Measurements from ENCODE around the gene RAP1A. TPM values are rescaled to one million over a fixed set of nuclear protein-coding genes. Genes with fewer than 3 reads are reported as not detected.

RAP1A gene
- total RNA-seq, 1 experiment from 2014 or later: 25.4 TPM

DNA sequence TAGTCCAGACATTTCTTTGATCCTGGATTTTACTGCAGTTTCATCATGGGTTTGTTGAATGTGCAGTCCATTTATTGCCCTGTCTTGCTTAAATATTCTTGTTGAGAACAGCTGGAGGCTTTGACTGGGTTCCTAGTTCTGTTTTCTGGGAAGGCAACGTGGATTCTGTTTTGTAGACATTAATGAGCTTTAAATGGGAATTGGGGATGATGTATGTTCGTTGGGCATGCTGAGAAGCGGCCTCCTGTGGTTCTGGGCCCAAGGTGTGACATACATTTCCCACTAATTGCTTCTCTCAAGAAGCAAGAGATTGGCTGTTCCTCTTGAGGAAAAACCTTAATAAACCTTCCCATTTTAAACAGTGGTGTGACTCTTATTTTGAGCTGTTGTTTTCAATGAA is 96.7 kb downstream of the RAP1A start:
- no peaks in the 10 kb centered on the region for H3K9me3 Mint-ChIP-seq
- TF ChIP-seq, protein P1, sequence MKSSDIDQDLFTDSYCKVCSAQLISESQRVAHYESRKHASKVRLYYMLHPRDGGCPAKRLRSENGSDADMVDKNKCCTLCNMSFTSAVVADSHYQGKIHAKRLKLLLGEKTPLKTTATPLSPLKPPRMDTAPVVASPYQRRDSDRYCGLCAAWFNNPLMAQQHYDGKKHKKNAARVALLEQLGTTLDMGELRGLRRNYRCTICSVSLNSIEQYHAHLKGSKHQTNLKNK (CRISPR knock-in tag; IDR thresholded peaks at IDR 0.05): no peak
- TF ChIP-seq, protein P2, sequence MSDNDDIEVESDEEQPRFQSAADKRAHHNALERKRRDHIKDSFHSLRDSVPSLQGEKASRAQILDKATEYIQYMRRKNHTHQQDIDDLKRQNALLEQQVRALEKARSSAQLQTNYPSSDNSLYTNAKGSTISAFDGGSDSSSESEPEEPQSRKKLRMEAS (CRISPR knock-in tag; IDR thresholded peaks at IDR 0.05): no peak
- TF ChIP-seq ZNF416 (CRISPR knock-in tag; IDR thresholded peaks at IDR 0.05) (no peak), HMGA2 (CRISPR knock-in tag; IDR thresholded peaks at IDR 0.05) (no peak), ZNF671 (CRISPR knock-in tag; IDR thresholded peaks at IDR 0.05) (no peak), SMAD4 (CRISPR knock-in tag; IDR thresholded peaks at IDR 0.05) (no peak), SOX15 (CRISPR knock-in tag; IDR thresholded peaks at IDR 0.05) (no peak), CREM (CRISPR knock-in tag; IDR thresholded peaks at IDR 0.05) (no peak), OVOL2 (CRISPR knock-in tag; IDR thresholded peaks at IDR 0.05; ENCODE audit: borderline replicate concordance) (no peak), CREB1 (CRISPR knock-in tag; IDR thresholded peaks at IDR 0.05) (no peak), RELA (CRISPR knock-in tag; IDR thresholded peaks at IDR 0.05; ENCODE audit: borderline replicate concordance) (no peak), JUN (CRISPR knock-in tag; IDR thresholded peaks at IDR 0.05) (no peak), ZNF219 (CRISPR knock-in tag; IDR thresholded peaks at IDR 0.05; ENCODE audit: borderline replicate concordance) (no peak)
- TF ChIP-seq, protein P3, sequence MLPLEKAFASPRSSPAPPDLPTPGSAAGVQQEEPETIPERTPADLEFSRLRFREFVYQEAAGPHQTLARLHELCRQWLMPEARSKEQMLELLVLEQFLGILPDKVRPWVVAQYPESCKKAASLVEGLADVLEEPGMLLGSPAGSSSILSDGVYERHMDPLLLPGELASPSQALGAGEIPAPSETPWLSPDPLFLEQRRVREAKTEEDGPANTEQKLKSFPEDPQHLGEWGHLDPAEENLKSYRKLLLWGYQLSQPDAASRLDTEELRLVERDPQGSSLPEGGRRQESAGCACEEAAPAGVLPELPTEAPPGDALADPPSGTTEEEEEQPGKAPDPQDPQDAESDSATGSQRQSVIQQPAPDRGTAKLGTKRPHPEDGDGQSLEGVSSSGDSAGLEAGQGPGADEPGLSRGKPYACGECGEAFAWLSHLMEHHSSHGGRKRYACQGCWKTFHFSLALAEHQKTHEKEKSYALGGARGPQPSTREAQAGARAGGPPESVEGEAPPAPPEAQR (CRISPR knock-in tag; IDR thresholded peaks at IDR 0.05): no peak
- TF ChIP-seq, protein P4, sequence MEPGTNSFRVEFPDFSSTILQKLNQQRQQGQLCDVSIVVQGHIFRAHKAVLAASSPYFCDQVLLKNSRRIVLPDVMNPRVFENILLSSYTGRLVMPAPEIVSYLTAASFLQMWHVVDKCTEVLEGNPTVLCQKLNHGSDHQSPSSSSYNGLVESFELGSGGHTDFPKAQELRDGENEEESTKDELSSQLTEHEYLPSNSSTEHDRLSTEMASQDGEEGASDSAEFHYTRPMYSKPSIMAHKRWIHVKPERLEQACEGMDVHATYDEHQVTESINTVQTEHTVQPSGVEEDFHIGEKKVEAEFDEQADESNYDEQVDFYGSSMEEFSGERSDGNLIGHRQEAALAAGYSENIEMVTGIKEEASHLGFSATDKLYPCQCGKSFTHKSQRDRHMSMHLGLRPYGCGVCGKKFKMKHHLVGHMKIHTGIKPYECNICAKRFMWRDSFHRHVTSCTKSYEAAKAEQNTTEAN (CRISPR knock-in tag; IDR thresholded peaks at IDR 0.05): no peak
- TF ChIP-seq, protein P5, sequence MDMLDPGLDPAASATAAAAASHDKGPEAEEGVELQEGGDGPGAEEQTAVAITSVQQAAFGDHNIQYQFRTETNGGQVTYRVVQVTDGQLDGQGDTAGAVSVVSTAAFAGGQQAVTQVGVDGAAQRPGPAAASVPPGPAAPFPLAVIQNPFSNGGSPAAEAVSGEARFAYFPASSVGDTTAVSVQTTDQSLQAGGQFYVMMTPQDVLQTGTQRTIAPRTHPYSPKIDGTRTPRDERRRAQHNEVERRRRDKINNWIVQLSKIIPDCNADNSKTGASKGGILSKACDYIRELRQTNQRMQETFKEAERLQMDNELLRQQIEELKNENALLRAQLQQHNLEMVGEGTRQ (CRISPR knock-in tag; IDR thresholded peaks at IDR 0.05): no peak
- TF ChIP-seq, protein P6, sequence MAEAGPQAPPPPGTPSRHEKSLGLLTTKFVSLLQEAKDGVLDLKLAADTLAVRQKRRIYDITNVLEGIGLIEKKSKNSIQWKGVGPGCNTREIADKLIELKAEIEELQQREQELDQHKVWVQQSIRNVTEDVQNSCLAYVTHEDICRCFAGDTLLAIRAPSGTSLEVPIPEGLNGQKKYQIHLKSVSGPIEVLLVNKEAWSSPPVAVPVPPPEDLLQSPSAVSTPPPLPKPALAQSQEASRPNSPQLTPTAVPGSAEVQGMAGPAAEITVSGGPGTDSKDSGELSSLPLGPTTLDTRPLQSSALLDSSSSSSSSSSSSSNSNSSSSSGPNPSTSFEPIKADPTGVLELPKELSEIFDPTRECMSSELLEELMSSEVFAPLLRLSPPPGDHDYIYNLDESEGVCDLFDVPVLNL (CRISPR knock-in tag; IDR thresholded peaks at IDR 0.05; ENCODE audit: borderline replicate concordance, low read depth): no peak
- TF ChIP-seq, protein P7, sequence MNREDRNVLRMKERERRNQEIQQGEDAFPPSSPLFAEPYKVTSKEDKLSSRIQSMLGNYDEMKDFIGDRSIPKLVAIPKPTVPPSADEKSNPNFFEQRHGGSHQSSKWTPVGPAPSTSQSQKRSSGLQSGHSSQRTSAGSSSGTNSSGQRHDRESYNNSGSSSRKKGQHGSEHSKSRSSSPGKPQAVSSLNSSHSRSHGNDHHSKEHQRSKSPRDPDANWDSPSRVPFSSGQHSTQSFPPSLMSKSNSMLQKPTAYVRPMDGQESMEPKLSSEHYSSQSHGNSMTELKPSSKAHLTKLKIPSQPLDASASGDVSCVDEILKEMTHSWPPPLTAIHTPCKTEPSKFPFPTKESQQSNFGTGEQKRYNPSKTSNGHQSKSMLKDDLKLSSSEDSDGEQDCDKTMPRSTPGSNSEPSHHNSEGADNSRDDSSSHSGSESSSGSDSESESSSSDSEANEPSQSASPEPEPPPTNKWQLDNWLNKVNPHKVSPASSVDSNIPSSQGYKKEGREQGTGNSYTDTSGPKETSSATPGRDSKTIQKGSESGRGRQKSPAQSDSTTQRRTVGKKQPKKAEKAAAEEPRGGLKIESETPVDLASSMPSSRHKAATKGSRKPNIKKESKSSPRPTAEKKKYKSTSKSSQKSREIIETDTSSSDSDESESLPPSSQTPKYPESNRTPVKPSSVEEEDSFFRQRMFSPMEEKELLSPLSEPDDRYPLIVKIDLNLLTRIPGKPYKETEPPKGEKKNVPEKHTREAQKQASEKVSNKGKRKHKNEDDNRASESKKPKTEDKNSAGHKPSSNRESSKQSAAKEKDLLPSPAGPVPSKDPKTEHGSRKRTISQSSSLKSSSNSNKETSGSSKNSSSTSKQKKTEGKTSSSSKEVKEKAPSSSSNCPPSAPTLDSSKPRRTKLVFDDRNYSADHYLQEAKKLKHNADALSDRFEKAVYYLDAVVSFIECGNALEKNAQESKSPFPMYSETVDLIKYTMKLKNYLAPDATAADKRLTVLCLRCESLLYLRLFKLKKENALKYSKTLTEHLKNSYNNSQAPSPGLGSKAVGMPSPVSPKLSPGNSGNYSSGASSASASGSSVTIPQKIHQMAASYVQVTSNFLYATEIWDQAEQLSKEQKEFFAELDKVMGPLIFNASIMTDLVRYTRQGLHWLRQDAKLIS (CRISPR knock-in tag; IDR thresholded peaks at IDR 0.05; ENCODE audit: borderline replicate concordance): no peak
- TF ChIP-seq, protein P8, sequence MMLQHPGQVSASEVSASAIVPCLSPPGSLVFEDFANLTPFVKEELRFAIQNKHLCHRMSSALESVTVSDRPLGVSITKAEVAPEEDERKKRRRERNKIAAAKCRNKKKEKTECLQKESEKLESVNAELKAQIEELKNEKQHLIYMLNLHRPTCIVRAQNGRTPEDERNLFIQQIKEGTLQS (CRISPR knock-in tag; conservative IDR thresholded peaks at IDR 0.05): no peak
- TF ChIP-seq, protein P9, sequence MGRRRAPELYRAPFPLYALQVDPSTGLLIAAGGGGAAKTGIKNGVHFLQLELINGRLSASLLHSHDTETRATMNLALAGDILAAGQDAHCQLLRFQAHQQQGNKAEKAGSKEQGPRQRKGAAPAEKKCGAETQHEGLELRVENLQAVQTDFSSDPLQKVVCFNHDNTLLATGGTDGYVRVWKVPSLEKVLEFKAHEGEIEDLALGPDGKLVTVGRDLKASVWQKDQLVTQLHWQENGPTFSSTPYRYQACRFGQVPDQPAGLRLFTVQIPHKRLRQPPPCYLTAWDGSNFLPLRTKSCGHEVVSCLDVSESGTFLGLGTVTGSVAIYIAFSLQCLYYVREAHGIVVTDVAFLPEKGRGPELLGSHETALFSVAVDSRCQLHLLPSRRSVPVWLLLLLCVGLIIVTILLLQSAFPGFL (CRISPR knock-in tag; IDR thresholded peaks at IDR 0.05; ENCODE audit: borderline replicate concordance): no peak
- ATAC-seq (no peak), DNase-seq (ENCODE audit: low spot score) (no peak)
- peaks cover 19% of the 10 kb centered on the region for H3K4me1 Mint-ChIP-seq
- ChIA-PET POLR2A (no interaction called here), CTCF (interaction anchor here (0.6 to 4.7 kb wide), 12 partner anchors 8 to 208 kb away, joined by 3 to 77 read pairs (median 9); partner anchors contain the start of genes DDX20 and INKA2)
- no peak overlapping the region for H3K27ac Mint-ChIP-seq
- no peaks in the 10 kb centered on the region for H3K27me3 Mint-ChIP-seq (ENCODE audit: low read depth)
- H3K4me3 Mint-ChIP-seq: no peak overlapping the region
- H3K36me3 Mint-ChIP-seq: no peaks in the 10 kb centered on the region
